GM18498 (cell line): Measurements from ENCODE around the gene INF2.

Experiments
- ATAC-seq: cut with Tn5 transposase; IDR thresholded peaks from one replicate; pipeline ENCODE4 v1.9.1; 2021; ENCODE audit warnings: mild to moderate bottlenecking, moderate library complexity; ENCODE audit not compliant: unreplicated experiment

INF2 gene

DNA sequence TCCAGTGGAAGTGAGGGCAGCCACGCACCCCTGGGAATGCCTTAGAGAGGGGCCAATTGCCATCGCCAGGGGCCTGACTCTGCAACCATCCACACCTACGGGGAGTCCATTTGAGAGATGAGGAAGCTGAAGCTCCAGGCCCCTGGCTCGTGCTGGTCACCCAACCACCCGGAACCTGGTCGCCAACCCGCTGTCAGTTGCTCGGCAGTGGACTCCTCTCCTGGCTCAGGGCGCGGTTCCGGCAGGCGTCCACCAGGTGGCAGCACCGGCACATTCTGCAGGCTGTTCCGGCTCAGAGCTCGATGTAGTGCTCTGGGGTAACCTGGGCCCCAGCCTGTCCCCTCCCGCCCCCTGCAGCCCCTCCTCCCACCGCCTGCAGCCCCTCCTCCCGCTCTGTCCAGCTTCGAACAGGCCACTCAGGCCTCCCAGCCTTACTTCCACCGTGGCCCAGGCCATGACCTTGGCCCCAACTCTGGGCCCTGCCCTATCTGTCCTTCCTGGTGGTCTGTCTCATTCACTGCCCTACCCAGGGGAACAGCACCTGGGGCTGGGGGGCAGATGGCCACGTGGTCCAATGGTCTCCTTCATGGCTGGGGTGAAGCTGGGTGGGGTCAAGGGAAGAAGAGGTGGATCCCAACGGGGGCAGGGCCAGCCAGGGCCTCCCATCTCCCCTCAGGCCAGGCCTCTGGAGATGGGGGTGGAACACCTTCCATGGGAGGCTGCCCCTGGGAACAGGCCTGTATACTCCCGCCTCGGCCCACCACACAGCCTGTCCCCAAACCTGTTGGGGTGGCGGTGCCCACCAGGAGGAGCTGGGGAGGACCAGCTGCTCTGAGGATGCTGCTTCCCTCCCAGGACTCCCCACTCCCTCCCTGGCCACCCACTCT lies 79.3 kb downstream of the INF2 start:
- ATAC-seq: peak; percentile 69

DNA sequence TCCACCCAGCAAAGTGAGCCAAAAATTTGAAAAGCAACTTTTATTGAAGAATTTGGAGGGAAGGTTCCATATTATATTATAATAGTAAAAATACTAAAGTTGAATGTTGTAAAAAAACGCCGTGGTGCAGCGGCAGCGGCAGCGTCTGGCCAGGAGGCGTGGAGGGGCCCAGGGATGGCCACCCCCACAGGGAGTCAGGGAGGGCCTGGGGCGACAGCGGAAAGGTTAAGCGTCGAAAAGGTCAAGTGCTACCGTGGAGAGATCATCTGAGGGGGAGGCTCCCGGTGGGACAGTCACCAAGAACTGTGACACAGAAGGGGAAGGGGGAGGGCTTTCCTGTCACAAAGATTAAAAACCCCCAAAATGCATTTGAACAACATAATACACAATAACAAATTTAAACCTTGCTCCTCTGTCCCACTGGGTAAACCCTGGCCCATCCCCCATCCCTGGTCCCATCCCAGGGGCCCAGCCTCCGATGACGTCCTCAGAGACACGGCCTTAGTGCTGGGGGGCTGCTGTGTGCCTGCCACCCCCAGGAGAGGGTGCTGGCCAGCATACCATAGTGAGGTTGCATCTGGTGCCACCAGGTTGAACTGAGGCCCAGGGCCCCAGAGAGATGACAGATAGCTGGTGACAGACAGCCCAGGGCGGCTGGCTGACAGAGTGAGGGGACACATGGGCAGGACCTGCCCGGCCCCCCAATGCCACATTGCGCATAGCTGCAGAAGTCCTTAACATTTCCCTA lies 80.1 kb downstream of the INF2 start:
- ATAC-seq: no peak

DNA sequence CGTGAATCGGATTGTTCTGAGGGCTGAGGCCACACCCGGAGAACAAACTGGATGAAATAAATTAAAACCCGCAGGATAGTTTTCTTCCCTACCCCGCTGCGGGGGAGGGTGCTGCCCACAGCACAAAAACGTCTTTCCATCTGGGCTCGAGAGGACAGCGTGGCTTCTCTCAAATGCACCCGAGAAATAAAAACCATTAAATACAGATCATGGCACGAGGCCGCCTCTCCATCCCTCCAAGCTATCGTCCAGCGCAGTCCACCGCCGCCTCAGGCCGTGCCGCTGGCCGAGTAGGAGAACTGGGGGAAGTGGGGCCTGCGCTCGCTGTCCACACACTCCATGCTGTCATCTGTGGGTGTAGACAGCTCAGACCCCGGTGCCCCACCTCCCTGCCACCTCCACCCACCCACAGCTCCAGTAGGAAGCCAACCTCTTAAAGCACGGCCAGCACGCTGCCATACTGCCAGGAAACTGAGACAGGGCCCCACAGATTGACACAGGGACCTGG lies 80.7 kb downstream of the INF2 start:
- ATAC-seq: no peak

DNA sequence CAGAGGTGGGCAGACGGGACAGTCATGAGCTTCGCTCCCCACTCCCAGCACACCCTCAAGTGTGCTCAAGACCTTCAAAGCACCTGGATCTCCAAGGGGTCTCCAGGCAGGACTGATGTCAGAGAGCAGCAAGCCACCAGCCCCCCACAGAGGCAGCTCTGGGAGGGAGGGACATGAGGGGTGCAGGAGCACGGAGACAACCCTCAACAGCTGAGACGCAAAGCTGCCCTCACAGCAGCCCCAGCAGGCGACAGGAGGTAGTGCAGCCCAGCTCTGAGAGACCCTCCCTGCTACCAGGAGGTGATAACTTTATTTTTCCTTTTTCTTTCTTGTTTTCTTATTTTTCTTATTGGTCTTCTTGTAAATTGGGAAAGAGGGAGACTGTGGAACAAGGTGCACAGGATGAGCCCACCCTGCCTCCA lies 81.4 kb downstream of the INF2 start:
- ATAC-seq: no peak

DNA sequence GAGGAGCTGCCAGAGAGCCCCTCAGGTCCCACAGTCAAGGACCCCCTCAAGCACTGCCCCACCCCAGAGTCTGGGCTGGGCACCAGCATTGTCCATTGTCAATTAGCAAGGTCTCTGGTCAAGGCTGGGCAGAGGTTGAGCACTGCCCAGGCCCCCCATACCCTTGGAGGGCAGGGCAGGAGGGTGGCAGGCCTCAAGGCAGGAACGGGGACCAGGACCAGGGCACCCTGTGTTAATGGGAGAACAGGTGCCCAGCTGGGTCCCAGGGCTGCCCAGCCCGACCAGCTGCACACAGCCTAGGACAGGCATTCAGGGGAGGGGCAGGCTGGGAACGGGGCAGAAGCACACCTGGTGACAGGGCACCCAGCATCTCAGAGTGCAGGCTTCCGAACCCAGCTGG lies 82.0 kb downstream of the INF2 start:
- no peak for ATAC-seq
